DMS53 treated with DMSO at 0.1 percent for 48 hours (cell line): ENCODE measurements around the gene ESYT3.

Experiments
- DNase-seq: peaks from one replicate; lab custom pipeline; 2025; ENCODE audit not compliant: unreplicated experiment; lab: John Stamatoyannopoulos, UW

Gene ESYT3, protein sequence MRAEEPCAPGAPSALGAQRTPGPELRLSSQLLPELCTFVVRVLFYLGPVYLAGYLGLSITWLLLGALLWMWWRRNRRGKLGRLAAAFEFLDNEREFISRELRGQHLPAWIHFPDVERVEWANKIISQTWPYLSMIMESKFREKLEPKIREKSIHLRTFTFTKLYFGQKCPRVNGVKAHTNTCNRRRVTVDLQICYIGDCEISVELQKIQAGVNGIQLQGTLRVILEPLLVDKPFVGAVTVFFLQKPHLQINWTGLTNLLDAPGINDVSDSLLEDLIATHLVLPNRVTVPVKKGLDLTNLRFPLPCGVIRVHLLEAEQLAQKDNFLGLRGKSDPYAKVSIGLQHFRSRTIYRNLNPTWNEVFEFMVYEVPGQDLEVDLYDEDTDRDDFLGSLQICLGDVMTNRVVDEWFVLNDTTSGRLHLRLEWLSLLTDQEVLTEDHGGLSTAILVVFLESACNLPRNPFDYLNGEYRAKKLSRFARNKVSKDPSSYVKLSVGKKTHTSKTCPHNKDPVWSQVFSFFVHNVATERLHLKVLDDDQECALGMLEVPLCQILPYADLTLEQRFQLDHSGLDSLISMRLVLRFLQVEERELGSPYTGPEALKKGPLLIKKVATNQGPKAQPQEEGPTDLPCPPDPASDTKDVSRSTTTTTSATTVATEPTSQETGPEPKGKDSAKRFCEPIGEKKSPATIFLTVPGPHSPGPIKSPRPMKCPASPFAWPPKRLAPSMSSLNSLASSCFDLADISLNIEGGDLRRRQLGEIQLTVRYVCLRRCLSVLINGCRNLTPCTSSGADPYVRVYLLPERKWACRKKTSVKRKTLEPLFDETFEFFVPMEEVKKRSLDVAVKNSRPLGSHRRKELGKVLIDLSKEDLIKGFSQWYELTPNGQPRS

DNA sequence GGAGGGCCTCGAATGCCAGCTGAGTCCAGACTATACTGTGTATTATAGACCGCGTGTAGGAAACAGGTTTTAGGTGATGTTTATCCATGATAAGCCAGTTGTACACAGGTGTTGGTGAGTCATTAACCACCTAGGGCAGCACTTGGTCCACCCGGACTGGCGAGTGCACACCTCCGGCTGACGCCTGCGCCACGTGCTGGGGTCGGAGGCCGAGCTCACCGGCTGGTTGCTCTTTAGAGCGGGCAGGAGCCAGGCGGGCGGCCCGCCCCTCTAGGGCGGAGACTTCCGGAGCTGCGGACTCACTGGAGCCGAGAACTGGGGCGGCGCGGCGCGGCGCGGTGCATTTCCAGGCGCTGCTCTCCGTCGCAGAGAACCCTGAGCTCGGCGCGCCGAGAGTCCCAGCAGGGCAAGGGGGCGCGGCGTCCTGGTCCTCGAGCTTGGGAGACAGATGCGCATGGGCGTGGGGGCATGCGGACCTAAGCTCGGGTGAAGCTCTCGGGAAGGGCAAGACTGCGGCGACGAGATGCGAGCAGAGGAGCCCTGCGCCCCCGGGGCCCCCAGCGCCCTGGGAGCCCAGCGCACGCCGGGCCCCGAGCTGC, at the start of gene ESYT3:
ESYT3 (plus strand) TSS at position 341 of the 599 bp plus-strand sequence; CDS start at position 524, 183 bp downstream.
- peak; percentile 80 for DNase-seq

DNA sequence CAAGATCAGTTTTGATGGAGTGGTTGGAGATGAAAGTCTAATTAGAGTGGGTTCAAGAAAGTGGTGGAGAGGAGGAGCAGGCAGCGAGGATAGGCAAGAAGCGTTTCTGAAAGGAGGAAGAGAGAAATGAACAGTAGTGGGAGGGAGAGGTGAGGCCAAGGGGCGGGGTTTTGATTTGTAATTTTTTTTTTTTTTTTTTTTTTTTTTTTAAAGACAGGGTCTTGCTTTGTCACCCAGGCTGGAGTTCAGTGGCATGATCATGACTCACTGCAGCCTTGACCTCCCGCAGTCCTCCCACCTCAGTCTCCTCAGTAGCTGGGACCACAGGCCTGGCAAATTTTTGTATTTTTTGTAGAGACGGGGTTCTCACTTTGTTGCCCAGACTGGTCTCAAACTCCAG, 49.4 kb upstream of the ESYT3 start:
- no peak for DNase-seq

DNA sequence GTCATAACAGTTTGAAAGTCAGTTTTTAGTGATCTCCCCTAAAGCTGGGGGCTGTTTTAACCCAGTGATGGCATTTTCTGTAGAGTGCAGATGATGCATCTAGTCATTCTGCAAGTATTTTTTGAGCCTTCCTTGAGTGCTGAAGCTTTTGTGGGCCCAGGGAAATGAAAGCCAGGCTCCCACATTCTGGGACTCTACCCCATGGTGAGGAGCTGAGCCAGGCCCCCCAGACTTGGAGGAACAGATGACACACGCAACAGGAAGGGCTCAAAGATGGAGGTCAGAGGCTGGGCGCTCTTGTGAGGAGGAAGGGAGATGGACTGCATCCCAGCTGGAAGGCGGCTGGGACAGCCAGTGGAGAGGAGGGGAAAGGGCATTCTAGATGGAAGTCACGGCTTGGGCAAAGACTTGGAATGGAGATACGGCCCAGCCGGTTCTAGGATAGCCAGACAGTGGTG, 45.2 kb upstream of the ESYT3 start:
- DNase-seq: no peak

- no peak for DNase-seq
Measured at GRCh38 chr3:138389841-138390581, 44.4 kb upstream of the ESYT3 start.

GRCh38 chr3:138390582-138390932, 43.9 kb upstream of the ESYT3 start:
- DNase-seq: no peak

DNA sequence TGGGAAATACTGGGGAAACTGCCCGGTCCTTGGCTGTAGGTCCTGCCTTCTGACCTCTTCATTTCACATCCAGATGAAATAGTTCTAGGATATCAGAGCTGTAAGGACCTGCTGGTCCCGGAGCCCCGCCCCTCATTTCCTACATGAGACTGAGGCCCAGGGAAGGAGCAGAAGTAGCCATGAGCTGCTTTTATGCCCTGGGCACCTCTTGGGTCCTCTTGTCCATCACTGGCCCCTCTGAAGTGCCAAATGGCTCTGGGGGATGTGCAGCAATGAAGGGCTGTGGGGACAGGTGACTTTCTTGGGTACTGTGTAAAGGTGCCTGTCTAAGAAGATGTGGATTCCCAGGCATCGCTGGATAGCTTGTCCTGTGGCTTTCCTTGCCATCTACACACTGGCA, 40.3 kb upstream of the ESYT3 start:
- DNase-seq: no peak

DNA sequence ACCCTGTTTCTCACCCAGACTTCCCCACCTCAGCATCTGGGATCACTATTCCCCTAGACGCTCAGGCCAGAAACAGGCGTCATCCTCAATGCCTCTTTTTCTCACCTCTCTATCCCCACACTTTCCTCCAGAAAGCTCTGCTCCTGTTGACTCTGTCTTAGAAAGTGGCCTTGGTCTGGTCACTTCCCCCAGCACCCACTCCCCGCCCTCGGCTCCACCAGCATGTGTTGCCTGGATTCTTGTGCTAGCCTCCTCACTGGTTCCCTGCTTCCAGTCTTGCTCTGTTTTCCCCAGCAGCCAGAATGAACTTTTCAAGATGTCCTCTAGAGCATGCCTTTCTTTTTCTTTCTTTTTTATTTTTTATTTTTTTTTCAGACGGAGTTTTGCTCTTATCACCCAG, 39.7 kb upstream of the ESYT3 start:
- no peak for DNase-seq

DNA sequence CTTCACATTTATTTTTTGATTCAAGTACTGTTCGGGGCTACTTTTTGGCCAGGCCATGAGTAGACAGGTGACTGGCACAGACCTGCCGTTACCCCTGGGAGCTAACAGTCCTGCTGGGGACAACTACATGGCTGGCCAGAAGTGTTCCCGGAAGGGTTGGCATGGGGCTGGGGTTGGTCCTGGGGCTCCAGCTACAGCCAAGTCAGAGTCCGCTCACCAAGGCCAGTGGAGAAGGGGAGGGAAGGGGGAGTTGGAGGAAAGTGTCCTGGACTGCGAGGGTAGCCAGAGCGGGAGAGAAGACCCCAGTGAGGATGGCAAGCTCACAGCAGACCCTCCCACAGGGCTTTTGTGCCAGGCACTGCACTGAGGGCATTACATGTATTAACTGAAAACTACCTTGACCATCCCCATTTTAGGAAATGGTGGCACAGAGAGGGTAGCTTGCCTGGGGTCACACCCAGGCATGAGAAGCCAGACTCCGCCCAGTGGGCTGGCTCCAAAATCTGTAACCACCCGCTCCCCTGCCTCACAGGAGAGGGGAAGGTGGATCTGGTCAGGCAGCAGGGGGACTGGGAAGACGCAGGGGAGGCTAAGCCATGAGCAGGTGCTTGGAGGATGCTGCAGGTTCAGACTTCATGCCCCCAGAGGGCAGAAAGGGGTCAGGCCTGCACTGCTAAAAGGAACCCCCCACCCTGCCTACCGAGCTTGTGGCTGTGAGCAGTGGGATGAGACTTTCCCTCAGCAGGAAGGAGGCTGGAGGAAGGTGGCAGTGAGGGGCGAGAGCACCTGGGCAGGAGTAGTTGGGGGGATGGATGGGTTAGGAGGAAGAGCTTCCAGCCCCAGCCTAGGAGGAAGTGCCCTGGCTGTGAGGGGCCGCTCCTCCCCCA, 38.3 kb upstream of the ESYT3 start:
- no peak for DNase-seq

DNA sequence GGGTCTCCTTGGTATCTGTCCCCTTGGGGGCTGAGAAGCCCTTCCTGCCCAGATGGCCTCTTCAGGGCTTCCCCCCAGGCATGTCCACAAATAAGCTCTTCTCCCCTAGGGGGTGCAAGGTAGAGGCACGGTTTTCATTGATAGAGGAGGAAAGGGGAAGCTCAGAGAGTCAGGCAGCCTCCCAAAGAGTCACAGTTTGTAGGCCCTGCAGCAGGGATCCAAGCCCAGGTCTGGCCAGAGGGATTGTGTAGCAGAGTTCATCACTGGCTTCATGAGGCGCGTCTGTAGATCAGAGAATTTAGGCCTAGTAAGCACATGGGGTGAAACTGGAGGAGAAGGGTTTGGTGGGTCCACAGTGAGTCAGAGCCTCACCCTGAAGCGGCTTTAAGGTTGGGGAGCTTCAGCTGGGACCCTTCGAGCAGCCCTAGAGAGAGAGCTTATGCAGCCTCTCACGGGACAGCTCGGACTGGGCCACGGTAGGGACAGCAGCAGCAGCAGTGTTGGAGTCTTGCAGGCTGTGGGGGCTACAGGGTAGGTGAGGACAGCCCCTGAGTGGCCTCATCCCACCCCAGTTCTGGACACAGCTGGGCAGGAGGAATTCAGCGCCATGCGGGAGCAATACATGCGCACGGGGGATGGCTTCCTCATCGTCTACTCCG, 37.5 kb upstream of the ESYT3 start:
- no peak for DNase-seq

DNA sequence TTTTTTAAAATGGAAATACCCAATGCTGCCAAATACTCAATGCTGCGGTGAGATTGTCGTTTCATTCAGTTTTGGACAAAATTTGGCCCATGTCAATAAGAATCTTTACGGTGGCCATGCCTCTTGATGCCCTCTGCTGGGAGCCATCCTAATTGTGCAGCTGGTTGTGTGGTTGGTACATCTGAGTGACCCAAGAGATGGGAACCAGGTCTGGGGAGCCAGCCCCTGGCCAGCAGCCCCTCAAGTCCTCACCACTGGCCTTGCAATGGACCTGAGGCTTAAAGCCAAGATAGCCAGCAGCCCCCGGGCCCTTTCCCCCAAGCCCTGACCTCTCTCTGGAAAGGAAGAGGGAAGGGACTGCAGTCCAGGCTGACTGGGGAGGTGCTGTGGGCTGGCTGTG, 36.4 kb upstream of the ESYT3 start:
- no peak for DNase-seq

GRCh38 chr3:138398791-138399575, 35.4 kb upstream of the ESYT3 start:
- DNase-seq: no peak

- no peak for DNase-seq
Measured at GRCh38 chr3:138399766-138400165, 34.6 kb upstream of the ESYT3 start.

GRCh38 chr3:138400651-138401070, 33.8 kb upstream of the ESYT3 start:
- DNase-seq: no peak

DNA sequence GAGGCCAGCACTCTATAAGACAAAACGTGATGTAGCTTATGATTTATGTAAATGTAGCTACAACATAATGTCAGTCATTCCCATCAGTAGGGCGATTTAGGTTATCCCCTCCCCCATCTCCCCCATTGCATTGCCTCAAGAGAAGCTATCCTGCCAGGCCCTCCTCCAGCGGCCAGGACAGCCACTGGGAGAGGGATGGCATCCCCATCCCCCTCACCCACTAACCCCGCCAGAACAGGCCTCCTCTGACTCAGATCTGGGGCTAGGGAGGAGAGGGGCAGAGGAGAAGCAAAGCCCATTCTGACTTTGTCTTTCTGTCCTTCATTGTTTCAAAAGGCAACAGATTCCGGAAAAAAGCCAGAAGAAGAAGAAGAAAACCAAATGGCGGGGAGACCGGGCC, 32.6 kb upstream of the ESYT3 start:
- no peak for DNase-seq

- no peak for DNase-seq
Measured at GRCh38 chr3:138404121-138404520, 30.3 kb upstream of the ESYT3 start.

- DNase-seq: no peak
Measured at GRCh38 chr3:138405001-138405400, 29.4 kb upstream of the ESYT3 start.

DNA sequence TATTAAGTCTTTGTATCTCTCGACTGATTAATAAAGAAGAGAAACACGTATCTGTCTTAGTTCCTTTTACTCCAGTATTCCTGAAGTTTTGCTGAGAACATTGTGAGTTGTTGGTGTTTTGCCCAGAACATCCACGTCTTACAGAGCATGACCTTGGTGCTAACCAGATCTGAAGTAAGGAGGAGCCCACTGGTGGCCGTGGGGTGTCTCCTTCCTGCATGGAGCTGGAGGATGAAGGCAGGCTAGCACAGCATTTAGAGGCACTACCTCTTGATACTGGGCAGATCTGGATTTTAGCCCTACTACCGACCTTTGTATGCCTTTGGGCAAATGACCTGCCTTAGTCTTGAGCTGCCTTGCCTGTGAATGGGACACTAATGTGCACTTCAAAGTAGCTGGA, 28.9 kb upstream of the ESYT3 start:
- no peak for DNase-seq

GRCh38 chr3:138406606-138407005, 27.8 kb upstream of the ESYT3 start:
- DNase-seq: no peak
